ENCODE results near the gene AK4.

GRCh38 chr1:65276197-65276939 is 128.4 kb downstream of the AK4 start:
- TF ChIP-seq CTCF (IDR thresholded peaks at IDR 0.05) = no peak
- TF ChIP-seq POLR2A (IDR thresholded peaks at IDR 0.05) = no peak
